HEK293 (cell line): ENCODE measurements around the gene PLD4.
"Not testable (repeated sequence)": the region's sequence is repeated elsewhere in the genome, so short reads cannot be mapped to it uniquely, and the experiment has no call there.

Experiments used
- CTCF ChIP-seq: fragments of 450-650 bp; formaldehyde crosslinking; IDR thresholded peaks from 2 replicates; pipeline ENCODE4 v1.5.1; 2016; ENCODE audit warnings: missing biosample characterization, missing genetic modification characterization
- GLI4 ChIP-seq: fragments of 450-650 bp; formaldehyde crosslinking; IDR thresholded peaks from 2 replicates; pipeline ENCODE4 v1.5.1; 2016; ENCODE audit warnings: missing biosample characterization, missing genetic modification characterization
- HOXA7 ChIP-seq: sonication (generic); formaldehyde crosslinking; IDR thresholded peaks from 2 replicates; pipeline ENCODE4 v1.8.1; 2022; ENCODE audit warnings: missing genetic modification reagents, borderline replicate concordance
- MEIS1 ChIP-seq: sonication (generic); formaldehyde crosslinking; IDR thresholded peaks from 2 replicates; pipeline ENCODE4 v1.8.1; 2022; ENCODE audit warnings: missing genetic modification reagents, mild to moderate bottlenecking, borderline replicate concordance
- MZF1 ChIP-seq: fragments of 450-650 bp; formaldehyde crosslinking; IDR thresholded peaks from 2 replicates; pipeline ENCODE4 v1.5.1; 2017; ENCODE audit warnings: missing biosample characterization, missing genetic modification characterization, borderline replicate concordance
- ZBTB17 ChIP-seq: fragments of 450-650 bp; formaldehyde crosslinking; IDR thresholded peaks from 2 replicates; pipeline ENCODE4 v1.5.1; 2016; ENCODE audit warnings: missing biosample characterization, missing genetic modification characterization
- ZBTB7A ChIP-seq: fragments of 450-650 bp; formaldehyde crosslinking; IDR thresholded peaks from 2 replicates; pipeline ENCODE4 v1.5.1; 2016; ENCODE audit warnings: low read depth, missing biosample characterization, missing genetic modification characterization
- ZNF169 ChIP-seq: fragments of 450-650 bp; formaldehyde crosslinking; IDR thresholded peaks from 2 replicates; pipeline ENCODE4 v1.5.1; 2016; ENCODE audit warnings: missing biosample characterization, missing genetic modification characterization
- ZNF214 ChIP-seq: fragments of 450-650 bp; formaldehyde crosslinking; IDR thresholded peaks from 2 replicates; pipeline ENCODE4 v1.5.1; 2017; ENCODE audit warnings: missing biosample characterization, mild to moderate bottlenecking, missing genetic modification characterization, borderline replicate concordance
- ZNF274 ChIP-seq, 2 experiments: fragments of 200-500 bp in 1 of 2; fragments of 450-650 bp in 1 of 2; sonication (Bioruptor generic) in 1 of 2; formaldehyde crosslinking in 1 of 2; IDR thresholded peaks; 2 replicates each; pipeline versions ENCODE4 v1.5.1 to v1.6.1; 2014 to 2016; ENCODE audit warnings: borderline replicate concordance in 1 of 2, inconsistent platforms in 1 of 2, low read length in 1 of 2, missing biosample characterization in 1 of 2, missing genetic modification characterization in 1 of 2
- ZNF394 ChIP-seq: fragments of 450-650 bp; formaldehyde crosslinking; IDR thresholded peaks from 2 replicates; pipeline ENCODE4 v1.5.1; 2016; ENCODE audit warnings: missing biosample characterization, missing genetic modification characterization, mild to moderate bottlenecking, moderate library complexity, borderline replicate concordance

DNA sequence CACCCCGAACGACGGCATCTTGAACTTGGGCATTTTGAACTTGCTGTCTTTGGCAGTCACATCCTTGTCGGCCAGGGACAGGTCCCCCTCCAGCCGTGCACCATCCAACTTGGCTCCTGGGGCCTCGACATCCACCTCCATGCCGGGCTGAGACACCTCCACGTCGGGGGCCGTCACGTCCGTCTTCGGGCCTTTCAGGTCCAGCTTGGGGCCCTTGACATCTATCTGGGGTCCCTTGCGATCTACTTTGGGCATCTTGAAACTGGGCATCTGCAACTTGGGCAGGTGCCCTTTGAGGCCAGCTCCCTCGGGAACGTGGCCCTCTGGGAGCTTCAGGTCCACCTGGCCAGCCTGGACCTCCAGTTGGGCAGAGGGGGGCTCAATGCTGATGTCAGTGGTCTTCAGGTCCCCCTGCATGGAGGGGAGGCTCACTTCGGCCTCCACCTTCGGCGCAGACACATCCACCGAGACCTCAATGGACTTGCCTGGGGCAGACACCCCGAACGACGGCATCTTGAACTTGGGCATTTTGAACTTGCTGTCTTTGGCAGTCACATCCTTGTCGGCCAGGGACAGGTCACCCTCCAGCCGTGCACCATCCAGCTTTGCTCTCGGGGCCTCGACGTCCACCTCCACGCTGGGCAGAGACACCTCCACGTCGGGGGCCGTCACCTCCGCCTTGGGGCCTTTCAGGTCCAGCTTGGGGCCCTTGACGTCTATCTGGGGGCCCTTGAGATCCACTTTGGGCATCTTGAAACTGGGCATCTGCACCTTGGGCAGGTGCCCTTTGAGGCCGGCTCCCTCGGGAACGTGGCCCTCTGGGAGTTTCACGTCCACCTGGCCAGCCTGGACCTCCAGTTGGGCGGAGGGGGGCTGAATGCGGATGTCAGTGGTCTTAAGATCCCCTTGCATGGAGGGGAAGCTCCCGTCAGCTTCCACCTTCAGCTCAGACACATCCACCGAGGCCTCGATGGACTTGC is 21.6 kb downstream of the PLD4 start:
- not testable (repeated sequence) for TF ChIP-seq CTCF (tag by site-specific recombination); MZF1 (tag by site-specific recombination); ZNF169 (tag by site-specific recombination); ZNF394 (tag by site-specific recombination); ZBTB7A (tag by site-specific recombination); ZBTB17 (tag by site-specific recombination); ZNF214 (tag by site-specific recombination); GLI4 (tag by site-specific recombination); MEIS1 (CRISPR knock-in tag); ZNF274 (IDR thresholded peaks at IDR 0.05; ENCODE audit: low read length); ZNF274 (tag by site-specific recombination; IDR thresholded peaks at IDR 0.05; ENCODE audit: borderline replicate concordance); HOXA7 (CRISPR knock-in tag)
